Gastroesophageal sphincter (tissue), 4 donors: ENCODE measurements around the gene KCNAB1. TPM values are rescaled to one million over a fixed set of nuclear protein-coding genes. Genes with fewer than 3 reads are reported as not detected.

Source experiments
- ATAC-seq: fragments of 150-250 bp; one replicate; pipeline ENCODE4 v1.9.1; 2016; ENCODE audit warnings: mild to moderate bottlenecking, moderate library complexity
- H3K27ac ChIP-seq, 4 donors: fragments of 200-600 bp; sonication (generic) in 3 of 4; 1 replicate in 3 of 4; 2 replicates in 1 of 4; pipeline ENCODE4 v1.5.1; 2016 to 2019
- H3K27me3 ChIP-seq: fragments of 200-600 bp; sonication (generic); one replicate; pipeline ENCODE4 v1.5.1; 2019
- H3K36me3 ChIP-seq, 2 donors: fragments of 200-600 bp; sonication (generic); one replicate each; pipeline ENCODE4 v1.5.1; 2019; ENCODE audit warnings: control low read depth in 1 of 2
- H3K4me1 ChIP-seq, 3 donors: fragments of 200-600 bp; sonication (generic); 1 replicate in 2 of 3; 2 replicates in 1 of 3; pipeline ENCODE4 v1.5.1; 2016 to 2019; ENCODE audit warnings: control low read depth in 2 of 3
- H3K4me3 ChIP-seq, 2 donors: fragments of 200-600 bp; sonication (generic); one replicate each; pipeline ENCODE4 v1.5.1; 2019; ENCODE audit warnings: mild to moderate bottlenecking in 1 of 2, moderate library complexity in 1 of 2
- H3K9me3 ChIP-seq, 3 donors: fragments of 200-600 bp; sonication (generic); one replicate each; pipeline ENCODE4 v1.5.1; 2017 to 2019; ENCODE audit warnings: control low read depth in 2 of 3
- EP300 ChIP-seq: sonication (generic); formaldehyde crosslinking; IDR thresholded peaks from one replicate; pipeline ENCODE4 v1.6.1; 2017; ENCODE audit warnings: antibody characterized with exemption, mild to moderate bottlenecking
- POLR2A ChIP-seq, 2 donors: fragments of 450-650 bp; IDR thresholded peaks; one replicate each; pipeline ENCODE4 v1.6.1; 2017; ENCODE audit warnings: antibody characterized with exemption in 2 of 2, mild to moderate bottlenecking in 2 of 2, moderate library complexity in 1 of 2
- POLR2AphosphoS5 ChIP-seq: sonication (generic); formaldehyde crosslinking; IDR thresholded peaks from one replicate; pipeline ENCODE4 v1.6.1; 2017; ENCODE audit warnings: antibody characterized with exemption
- WGBS, 2 donors: methylation state at CpG; one replicate each; pipeline ENCODE4 v1.1.5; 2018; ENCODE audit warnings: low coverage in 1 of 2; 5-methylcytosine and 5-hydroxymethylcytosine counted together
- total RNA-seq, 4 donors: library from RNA; depleted of rRNA; stranded (reverse); fragments of >200 nt; gene quantifications; one replicate each; pipeline ENCODE4 v1.1.0, GENCODE V29; 2016
- TF ChIP-seq, protein P1 (sequence below), 4 experiments: fragments of 200-600 bp in 2 of 4; fragments of 450-650 bp in 2 of 4; sonication (generic) in 1 of 4; IDR thresholded peaks; one replicate each; pipeline ENCODE4 v1.5.1; 2017 to 2019; ENCODE audit warnings: antibody characterized with exemption in 4 of 4, mild to moderate bottlenecking in 2 of 4, moderate library complexity in 2 of 4

KCNAB1 gene
- total RNA-seq, 4 donors from 2014 or later: 0.31 to 6.3 (median 1.9) TPM

DNA sequence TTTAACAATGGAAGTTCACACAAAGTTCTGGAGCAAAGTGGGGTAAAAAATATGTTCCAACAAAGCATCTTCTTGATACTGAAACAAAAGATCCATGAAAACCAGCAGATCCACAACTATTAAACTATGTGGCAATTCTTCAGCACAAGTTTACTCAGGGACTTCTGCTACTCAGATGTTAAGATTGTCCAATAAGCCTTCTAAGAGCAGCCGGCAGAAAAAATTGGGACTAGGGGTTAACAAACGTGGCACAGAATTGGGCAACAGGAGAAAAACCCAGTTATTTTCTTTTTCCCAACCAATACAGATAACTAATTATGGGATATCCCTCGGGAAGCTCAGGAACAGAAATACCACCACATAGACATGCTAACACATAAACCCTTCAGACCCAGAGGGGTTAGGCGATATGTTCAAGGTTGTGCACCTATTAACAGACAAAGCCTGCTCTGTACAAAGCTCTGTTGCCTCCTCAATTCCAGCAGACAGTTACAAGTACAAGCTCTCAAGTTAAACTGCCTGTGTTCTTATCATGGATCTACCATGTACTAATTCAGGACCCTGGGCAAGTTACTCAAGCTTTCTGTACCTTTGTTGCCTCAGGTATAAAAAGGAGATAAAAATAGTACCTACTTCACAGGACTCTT is 427.8 kb downstream of the KCNAB1 start:
- peaks cover 25 to 97% (median 27%) of the 10 kb centered on the region in 3 donors for H3K4me1 ChIP-seq
- ATAC-seq: no peak
- TF ChIP-seq, protein P1, sequence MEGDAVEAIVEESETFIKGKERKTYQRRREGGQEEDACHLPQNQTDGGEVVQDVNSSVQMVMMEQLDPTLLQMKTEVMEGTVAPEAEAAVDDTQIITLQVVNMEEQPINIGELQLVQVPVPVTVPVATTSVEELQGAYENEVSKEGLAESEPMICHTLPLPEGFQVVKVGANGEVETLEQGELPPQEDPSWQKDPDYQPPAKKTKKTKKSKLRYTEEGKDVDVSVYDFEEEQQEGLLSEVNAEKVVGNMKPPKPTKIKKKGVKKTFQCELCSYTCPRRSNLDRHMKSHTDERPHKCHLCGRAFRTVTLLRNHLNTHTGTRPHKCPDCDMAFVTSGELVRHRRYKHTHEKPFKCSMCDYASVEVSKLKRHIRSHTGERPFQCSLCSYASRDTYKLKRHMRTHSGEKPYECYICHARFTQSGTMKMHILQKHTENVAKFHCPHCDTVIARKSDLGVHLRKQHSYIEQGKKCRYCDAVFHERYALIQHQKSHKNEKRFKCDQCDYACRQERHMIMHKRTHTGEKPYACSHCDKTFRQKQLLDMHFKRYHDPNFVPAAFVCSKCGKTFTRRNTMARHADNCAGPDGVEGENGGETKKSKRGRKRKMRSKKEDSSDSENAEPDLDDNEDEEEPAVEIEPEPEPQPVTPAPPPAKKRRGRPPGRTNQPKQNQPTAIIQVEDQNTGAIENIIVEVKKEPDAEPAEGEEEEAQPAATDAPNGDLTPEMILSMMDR (IDR thresholded peaks at IDR 0.05): no peak
- TF ChIP-seq POLR2AphosphoS5 (no peak), EP300 (no peak), POLR2A (IDR thresholded peaks at IDR 0.05) (no peak)
- peak overlapping the region; percentile 51 to 92 (median 72) for H3K27ac ChIP-seq
- no peaks in the 10 kb centered on the region for H3K9me3 ChIP-seq
- peak overlapping the region in 1 of 2 donors; percentile 32 for H3K4me3 ChIP-seq
- 57 to 66% methylated on average over 3 to 4 of the region's 4 CpGs for WGBS, 2 donors
- peaks cover 0 to 78% of the 10 kb centered on the region in 2 donors for H3K36me3 ChIP-seq
- H3K27me3 ChIP-seq: no peaks in the 10 kb centered on the region

DNA sequence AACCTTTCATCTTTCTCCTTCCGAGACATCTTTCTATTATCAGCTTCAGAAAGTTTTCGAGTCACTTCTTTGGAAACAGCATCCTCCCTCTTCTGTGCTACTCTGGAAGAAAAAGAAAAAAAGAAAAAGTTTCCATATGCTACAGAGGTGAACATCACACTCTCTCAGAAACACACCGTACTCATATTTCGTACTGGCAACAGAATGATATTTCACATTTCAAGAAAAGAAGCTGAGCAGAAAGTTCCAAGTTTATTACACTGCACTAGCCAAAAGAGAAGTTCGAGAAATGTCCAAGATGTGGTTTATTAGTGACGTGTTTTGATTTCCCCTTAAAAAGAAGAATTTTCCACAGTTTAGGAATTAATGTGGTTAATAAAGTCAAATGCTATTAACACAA is 428.5 kb downstream of the KCNAB1 start:
- no peaks in the 10 kb centered on the region for H3K27me3 ChIP-seq
- H3K36me3 ChIP-seq: peaks cover 0 to 70% of the 10 kb centered on the region in 2 donors
- H3K4me1 ChIP-seq: peaks cover 21 to 97% (median 24%) of the 10 kb centered on the region in 3 donors
- peak overlapping the region; percentile 3 to 32 for H3K4me3 ChIP-seq
- 10 to 58% methylated on average over 5 to 6 of the region's 6 CpGs for WGBS, 2 donors
- TF ChIP-seq EP300: no peak
- TF ChIP-seq, protein P1 (IDR thresholded peaks at IDR 0.05): no peak
- no peak for TF ChIP-seq POLR2A (IDR thresholded peaks at IDR 0.05)
- TF ChIP-seq POLR2AphosphoS5: no peak
- peak overlapping the region; percentile 51 to 92 (median 72) for H3K27ac ChIP-seq
- no peaks in the 10 kb centered on the region for H3K9me3 ChIP-seq
- ATAC-seq: no peak

DNA sequence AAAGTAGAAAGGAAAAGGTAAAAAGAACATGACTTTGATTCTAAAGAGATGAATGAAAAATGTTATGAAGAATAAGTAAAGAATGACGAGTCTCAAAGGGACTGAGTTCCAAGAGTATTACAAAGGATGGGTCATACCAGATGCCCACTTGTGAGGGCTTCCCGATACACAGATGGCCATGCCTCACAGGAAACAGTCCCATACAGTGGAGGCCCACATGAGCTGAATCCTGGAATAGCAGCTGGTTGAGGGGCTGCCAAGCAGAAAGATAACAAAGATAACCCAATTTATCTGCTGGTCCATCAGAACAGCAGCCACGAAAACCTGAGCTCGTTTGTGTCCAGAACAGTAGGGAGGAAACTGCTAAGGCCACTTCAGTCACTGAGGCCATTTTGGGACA is 430.9 kb downstream of the KCNAB1 start:
- no peak for ATAC-seq
- Histone ChIP-seq H3K36me3 (peaks cover 0 to 51% of the 10 kb centered on the region in 2 donors), H3K4me1 (peaks cover 15 to 81% (median 19%) of the 10 kb centered on the region in 3 donors), H3K27me3 (no peaks in the 10 kb centered on the region), H3K27ac (peak overlapping the region in 3 of 4 donors; percentile 25 to 92 (median 35)), H3K9me3 (no peaks in the 10 kb centered on the region), H3K4me3 (no peak overlapping the region)
- 62 to 80% methylated on average over 3 to 4 of the region's 4 CpGs for WGBS, 2 donors
- TF ChIP-seq POLR2AphosphoS5 (no peak), POLR2A (IDR thresholded peaks at IDR 0.05) (no peak), EP300 (no peak)
- TF ChIP-seq, protein P1 (IDR thresholded peaks at IDR 0.05): no peak

DNA sequence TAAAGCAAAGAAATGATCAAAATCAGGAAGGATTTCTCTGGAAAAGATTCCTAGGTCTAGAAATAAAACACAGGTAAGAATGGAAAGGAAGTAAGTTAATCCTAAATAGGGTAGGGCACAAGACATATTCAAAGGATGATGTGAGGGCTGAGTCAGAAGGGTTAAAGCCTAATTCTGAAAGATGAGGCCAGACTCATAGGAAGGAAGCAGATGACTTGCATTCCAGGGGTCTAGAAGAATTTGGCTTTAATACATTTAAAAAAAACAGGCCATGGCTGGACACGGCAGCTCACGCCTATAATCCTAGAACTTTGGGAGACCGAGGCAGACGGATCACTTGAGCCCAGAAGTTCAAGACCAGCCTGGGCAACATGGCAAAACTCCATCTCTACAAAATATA is 431.4 kb downstream of the KCNAB1 start:
- Histone ChIP-seq H3K4me1 (peaks cover 14 to 77% (median 15%) of the 10 kb centered on the region in 3 donors), H3K4me3 (peak overlapping the region in 1 of 2 donors; percentile 89), H3K9me3 (no peaks in the 10 kb centered on the region), H3K27me3 (no peaks in the 10 kb centered on the region), H3K27ac (peak overlapping the region in 3 of 4 donors; percentile 25 to 92 (median 35)), H3K36me3 (peaks cover 0 to 46% of the 10 kb centered on the region in 2 donors)
- WGBS, 2 donors: 57 to 76% methylated on average over 4 of the region's 4 CpGs
- no peak for ATAC-seq
- TF ChIP-seq POLR2A (IDR thresholded peaks at IDR 0.05): no peak
- TF ChIP-seq EP300: no peak

DNA sequence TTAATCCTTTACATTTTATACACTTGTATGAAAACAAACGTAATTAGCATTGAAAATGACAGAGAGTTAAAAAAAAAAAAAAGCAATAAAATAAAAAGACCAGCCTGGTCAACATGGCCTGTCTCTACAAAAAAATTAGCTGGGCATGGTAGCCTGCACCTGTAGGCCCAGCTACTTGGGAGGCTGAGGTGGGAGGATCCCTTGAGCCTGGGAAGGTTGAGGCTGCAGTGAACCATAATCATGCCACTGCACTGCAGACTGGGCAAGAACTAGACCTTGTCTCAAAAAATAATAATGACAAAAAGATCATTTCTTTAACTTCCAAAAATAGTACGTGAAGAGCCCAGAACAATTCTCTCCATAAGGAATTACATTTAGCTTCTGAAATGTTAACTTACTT is 432.6 kb downstream of the KCNAB1 start:
- peak overlapping the region in 2 of 4 donors; percentile 91 to 92 for H3K27ac ChIP-seq
- TF ChIP-seq, protein P1 (IDR thresholded peaks at IDR 0.05): no peak
- TF ChIP-seq POLR2AphosphoS5: no peak
- no peak for TF ChIP-seq POLR2A (IDR thresholded peaks at IDR 0.05)
- no peak for TF ChIP-seq EP300
- WGBS, 2 donors: 55 to 57% methylated on average over 2 of the region's 2 CpGs
- H3K27me3 ChIP-seq: no peaks in the 10 kb centered on the region
- peaks cover 0 to 36% of the 10 kb centered on the region in 2 donors for H3K36me3 ChIP-seq
- H3K4me1 ChIP-seq: peaks cover 8 to 64% (median 13%) of the 10 kb centered on the region in 3 donors
- no peak for ATAC-seq
- no peaks in the 10 kb centered on the region for H3K9me3 ChIP-seq
- peak overlapping the region in 1 of 2 donors; percentile 89 for H3K4me3 ChIP-seq
